HG02759 (cell line): ENCODE data around the gene MOSPD3.

Source experiments
- ATAC-seq: cut with Tn5 transposase; IDR thresholded peaks from one replicate; pipeline ENCODE4 v1.9.1; 2021; ENCODE audit warnings: mild to moderate bottlenecking, moderate library complexity; ENCODE audit not compliant: unreplicated experiment

MOSPD3 gene

GRCh38 chr7:100590077-100590737 is 22.1 kb upstream of the MOSPD3 start:
- ATAC-seq: no peak

- ATAC-seq: no peak
These were observed 20.7 kb upstream of the MOSPD3 start for GRCh38 chr7:100591596-100591995.

- ATAC-seq: no peak
These were observed 17.2 kb upstream of the MOSPD3 start for GRCh38 chr7:100595188-100595587.

GRCh38 chr7:100598425-100598824 is 13.9 kb upstream of the MOSPD3 start:
- ATAC-seq: no peak

GRCh38 chr7:100599911-100600729 is 12.2 kb upstream of the MOSPD3 start:
- no peak for ATAC-seq

DNA sequence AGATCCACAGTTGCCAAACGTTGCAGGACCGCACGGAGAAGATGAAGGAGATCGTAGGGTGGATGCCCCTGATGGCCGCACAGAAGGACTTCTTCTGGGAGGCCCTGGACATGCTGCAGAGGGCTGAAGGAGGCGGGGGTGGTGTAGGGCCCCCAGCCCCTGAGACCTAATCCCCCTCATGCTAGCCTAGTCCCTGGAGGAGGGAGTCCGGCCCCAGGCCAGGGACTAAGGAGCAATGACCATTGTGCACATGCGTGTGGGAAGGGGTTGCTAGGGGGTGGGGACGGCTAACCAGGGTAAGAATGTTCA is 11.7 kb upstream of the MOSPD3 start:
- no peak for ATAC-seq

DNA sequence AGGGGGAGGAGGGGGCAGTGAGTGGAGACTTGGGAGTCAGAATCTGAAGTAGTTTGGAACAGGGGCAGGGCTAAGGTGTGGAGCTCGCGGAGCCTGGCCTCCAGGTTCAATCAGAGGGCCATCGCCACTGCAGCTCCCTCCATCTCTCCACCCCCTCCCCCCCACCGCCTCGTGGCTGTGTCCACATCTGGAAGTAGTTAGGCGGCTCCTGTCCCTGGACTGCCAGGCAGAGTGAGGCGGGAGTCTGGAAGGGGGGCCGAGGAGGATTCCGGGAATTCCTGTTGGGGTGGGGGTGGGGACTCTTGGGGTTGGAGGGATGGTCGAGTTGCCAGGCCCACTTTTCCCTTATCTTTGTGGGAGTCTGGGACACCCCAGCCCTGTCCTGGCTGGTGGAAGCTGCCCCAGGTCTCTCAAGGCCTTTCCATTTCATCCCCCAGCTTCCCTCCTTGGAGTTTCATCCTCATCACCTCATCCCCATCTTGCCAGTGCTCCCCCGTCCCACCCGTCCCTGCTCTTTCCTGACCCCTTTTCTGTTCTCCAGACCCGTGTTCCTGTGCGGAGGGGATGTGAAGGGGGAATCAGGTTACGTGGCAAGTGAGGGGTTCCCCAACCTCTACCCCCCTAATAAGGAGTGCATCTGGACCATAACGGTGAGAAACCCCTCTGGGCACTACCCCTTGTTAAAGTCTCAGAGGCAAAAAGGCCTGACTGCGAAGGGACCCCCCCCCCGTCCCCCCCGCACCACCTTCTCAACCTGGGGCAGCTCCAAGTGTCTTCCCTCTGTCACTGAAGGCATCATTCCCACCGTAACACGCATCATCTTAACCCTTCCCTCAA is 9.2 kb upstream of the MOSPD3 start:
- ATAC-seq: no peak

GRCh38 chr7:100603726-100604027 is 8.7 kb upstream of the MOSPD3 start:
- peak; percentile 4 for ATAC-seq

GRCh38 chr7:100604028-100604975 is 8.0 kb upstream of the MOSPD3 start:
- peak; percentile 72 for ATAC-seq

DNA sequence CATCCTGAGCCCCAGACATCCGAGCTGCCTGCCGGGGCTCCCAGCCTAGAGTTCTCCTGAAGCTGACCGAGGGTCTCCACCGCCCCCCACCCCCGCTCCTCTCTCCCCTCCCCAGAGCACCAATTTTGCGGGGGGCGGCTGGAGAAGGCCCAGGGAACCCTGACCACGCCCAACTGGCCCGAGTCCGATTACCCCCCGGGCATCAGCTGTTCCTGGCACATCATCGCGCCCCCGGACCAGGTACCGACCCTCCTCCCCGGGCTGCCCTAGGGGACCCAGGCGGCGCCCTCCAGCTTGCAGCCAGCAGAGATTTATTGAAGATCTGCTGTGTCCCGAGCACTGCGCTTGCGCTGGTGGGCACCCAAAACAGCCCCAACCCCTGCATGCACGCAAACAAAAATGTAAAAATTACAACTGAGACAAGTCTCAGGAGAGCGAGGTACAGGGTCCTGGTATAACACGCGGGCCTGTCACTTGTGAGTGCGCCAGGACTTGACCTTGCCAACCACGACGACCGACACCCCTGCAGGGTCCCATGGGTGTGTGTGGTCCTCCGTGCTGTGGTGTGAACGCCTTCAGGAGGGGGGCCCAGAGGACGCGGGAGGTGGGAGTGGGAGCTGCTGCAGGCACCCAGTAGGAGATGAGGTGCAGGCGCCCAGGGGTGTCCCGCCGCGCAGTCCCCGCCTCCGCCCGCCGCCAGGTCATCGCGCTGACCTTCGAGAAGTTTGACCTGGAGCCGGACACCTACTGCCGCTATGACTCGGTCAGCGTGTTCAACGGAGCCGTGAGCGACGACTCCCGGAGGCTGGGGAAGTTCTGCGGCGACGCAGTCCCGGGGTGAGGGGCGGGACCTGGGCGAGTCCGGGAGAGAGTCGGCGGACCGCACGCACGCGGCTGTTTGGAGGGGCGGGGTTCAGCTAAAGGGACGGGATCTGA is 7.1 kb upstream of the MOSPD3 start:
- no peak for ATAC-seq

DNA sequence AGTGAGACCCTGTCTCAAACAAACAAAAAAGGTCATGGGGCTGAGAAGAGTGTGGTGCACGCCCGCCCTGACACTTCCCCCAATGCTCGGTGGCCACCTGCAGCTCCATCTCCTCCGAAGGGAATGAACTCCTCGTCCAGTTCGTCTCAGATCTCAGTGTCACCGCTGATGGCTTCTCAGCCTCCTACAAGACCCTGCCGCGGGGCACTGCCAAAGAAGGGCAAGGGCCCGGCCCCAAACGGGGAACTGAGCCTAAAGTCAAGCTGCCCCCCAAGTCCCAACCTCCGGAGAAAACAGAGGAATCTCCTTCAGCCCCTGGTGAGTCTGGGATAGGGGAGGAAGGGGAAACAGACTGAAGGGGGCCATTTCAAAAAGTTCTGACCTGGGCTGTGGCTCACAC is 6.0 kb upstream of the MOSPD3 start:
- ATAC-seq: no peak

- no peak for ATAC-seq
These were observed 5.2 kb upstream of the MOSPD3 start for GRCh38 chr7:100607111-100607510.

DNA sequence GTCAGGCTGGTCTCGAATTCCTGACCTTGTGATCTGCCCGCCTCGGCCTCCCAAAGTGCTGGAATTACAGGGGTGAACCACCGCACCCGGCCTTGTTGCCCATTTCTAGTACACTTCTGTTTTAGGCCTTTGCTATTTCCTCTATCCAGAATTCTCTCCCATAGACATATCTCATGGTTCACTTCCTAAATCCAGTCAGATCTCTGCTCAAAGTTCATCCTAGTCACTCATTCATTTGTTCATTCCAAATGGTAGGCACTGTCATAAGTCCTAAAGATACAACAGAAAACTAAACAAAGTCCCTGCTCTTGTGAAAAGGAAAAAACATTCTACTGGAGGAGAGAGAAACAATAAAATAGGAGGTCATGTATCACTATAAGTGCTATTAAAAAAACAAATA is 2.4 kb upstream of the MOSPD3 start:
- no peak for ATAC-seq

- ATAC-seq: peak; percentile 8
These were observed 520 bp downstream of the MOSPD3 start for GRCh38 chr7:100612730-100613390.

- no peak for ATAC-seq
These were observed 1.3 kb downstream of the MOSPD3 start for GRCh38 chr7:100613412-100614175.

- ATAC-seq: no peak
These were observed 2.0 kb downstream of the MOSPD3 start for GRCh38 chr7:100614308-100614861.

GRCh38 chr7:100620239-100620638 is 7.9 kb downstream of the MOSPD3 start:
- no peak for ATAC-seq

DNA sequence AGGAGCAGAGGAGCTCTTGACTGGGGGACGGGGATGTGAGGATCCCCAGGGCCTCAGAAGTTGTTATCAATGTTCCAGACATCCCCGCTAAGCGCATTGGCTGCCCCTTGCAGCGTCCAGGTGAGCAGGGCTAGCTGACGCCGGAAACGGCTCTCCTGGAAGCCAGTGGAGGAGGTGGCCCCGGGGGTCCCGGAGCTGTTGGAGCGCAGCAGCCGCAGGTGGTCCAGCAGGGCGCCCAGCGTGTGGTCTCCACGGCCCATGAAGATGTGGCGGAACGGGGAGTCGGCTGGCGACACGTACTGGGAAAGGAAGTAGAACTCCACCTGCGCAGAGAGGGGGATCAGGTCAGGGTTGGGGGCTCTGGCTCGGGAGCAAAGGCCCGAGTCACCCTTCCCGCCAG is 8.5 kb downstream of the MOSPD3 start:
- no peak for ATAC-seq
